Astrocyte (in vitro differentiated cells and primary cell): Measurements from ENCODE around the gene MBNL2.

Source experiments
- CTCF ChIP-seq: IDR thresholded peaks from 2 replicates; pipeline ENCODE4 v1.5.1; 2011; ENCODE audit warnings: low read depth, mild to moderate bottlenecking, inconsistent platforms, low read length, moderate library complexity; ENCODE audit not compliant: insufficient read depth
- EZH2 ChIP-seq: IDR thresholded peaks from 2 replicates; pipeline ENCODE4 v1.6.1; 2012; ENCODE audit warnings: mild to moderate bottlenecking, low read length, inconsistent platforms; ENCODE audit not compliant: insufficient read depth

DNA sequence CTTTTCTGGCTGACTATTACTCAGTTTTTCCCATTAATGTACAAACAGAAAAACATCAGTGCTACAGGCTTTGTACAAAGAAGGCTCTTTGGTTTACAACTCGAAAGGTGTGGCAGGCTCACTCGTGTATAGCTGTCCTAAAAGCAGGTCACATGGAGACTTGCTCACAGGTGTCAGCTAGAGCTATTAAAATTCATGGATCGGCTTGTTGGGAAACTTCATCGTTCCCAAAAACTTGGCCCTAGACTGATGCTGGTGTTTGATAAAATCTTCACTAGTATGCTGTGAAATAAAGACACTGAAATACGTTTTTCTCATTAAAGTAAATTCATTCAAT, 64.9 kb downstream of the MBNL2 start:
- no peak for TF ChIP-seq CTCF
- TF ChIP-seq EZH2 = no peak
